Measurements from ENCODE around the gene FAM111B.
A peak's percentile ranks its signal among the peaks of the same experiment; 100 is the strongest.

The FAM111B gene

GRCh38 chr11:59172345-59173079 is 65.5 kb downstream of the FAM111B start:
- DNase-seq (ENCODE audit: low read depth in 1 of 2, low spot score in 1 of 2), result no peak
- peaks cover 16% of the 10 kb centered on the region for H3K27me3 ChIP-seq (ENCODE audit: insufficient read depth, poor library complexity, severe bottlenecking)
- TF ChIP-seq GABPA (IDR thresholded peaks at IDR 0.05; ENCODE audit: low read depth) (no peak), POLR2AphosphoS5 (IDR thresholded peaks at IDR 0.05; ENCODE audit: low read depth) (no peak)
- TF ChIP-seq, protein P1, sequence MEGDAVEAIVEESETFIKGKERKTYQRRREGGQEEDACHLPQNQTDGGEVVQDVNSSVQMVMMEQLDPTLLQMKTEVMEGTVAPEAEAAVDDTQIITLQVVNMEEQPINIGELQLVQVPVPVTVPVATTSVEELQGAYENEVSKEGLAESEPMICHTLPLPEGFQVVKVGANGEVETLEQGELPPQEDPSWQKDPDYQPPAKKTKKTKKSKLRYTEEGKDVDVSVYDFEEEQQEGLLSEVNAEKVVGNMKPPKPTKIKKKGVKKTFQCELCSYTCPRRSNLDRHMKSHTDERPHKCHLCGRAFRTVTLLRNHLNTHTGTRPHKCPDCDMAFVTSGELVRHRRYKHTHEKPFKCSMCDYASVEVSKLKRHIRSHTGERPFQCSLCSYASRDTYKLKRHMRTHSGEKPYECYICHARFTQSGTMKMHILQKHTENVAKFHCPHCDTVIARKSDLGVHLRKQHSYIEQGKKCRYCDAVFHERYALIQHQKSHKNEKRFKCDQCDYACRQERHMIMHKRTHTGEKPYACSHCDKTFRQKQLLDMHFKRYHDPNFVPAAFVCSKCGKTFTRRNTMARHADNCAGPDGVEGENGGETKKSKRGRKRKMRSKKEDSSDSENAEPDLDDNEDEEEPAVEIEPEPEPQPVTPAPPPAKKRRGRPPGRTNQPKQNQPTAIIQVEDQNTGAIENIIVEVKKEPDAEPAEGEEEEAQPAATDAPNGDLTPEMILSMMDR (IDR thresholded peaks at IDR 0.05; ENCODE audit: insufficient read depth, low read length), result no peak
- no peak overlapping the region for H3K27ac ChIP-seq (replicated peaks)
- H3K4me3 ChIP-seq (replicated peaks; ENCODE audit: insufficient read depth, low read length), result peak overlapping the region; percentile 63

GRCh38 chr11:59173080-59173963 is 66.3 kb downstream of the FAM111B start:
- TF ChIP-seq SPI1 (IDR thresholded peaks at IDR 0.05; ENCODE audit: borderline replicate concordance, low read depth) (no peak), POLR2AphosphoS5 (IDR thresholded peaks at IDR 0.05; ENCODE audit: low read depth) (no peak), GABPA (IDR thresholded peaks at IDR 0.05; ENCODE audit: low read depth) (no peak)
- TF ChIP-seq, protein P2, sequence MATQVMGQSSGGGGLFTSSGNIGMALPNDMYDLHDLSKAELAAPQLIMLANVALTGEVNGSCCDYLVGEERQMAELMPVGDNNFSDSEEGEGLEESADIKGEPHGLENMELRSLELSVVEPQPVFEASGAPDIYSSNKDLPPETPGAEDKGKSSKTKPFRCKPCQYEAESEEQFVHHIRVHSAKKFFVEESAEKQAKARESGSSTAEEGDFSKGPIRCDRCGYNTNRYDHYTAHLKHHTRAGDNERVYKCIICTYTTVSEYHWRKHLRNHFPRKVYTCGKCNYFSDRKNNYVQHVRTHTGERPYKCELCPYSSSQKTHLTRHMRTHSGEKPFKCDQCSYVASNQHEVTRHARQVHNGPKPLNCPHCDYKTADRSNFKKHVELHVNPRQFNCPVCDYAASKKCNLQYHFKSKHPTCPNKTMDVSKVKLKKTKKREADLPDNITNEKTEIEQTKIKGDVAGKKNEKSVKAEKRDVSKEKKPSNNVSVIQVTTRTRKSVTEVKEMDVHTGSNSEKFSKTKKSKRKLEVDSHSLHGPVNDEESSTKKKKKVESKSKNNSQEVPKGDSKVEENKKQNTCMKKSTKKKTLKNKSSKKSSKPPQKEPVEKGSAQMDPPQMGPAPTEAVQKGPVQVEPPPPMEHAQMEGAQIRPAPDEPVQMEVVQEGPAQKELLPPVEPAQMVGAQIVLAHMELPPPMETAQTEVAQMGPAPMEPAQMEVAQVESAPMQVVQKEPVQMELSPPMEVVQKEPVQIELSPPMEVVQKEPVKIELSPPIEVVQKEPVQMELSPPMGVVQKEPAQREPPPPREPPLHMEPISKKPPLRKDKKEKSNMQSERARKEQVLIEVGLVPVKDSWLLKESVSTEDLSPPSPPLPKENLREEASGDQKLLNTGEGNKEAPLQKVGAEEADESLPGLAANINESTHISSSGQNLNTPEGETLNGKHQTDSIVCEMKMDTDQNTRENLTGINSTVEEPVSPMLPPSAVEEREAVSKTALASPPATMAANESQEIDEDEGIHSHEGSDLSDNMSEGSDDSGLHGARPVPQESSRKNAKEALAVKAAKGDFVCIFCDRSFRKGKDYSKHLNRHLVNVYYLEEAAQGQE (IDR thresholded peaks at IDR 0.05; ENCODE audit: insufficient replicate concordance, low read depth), result no peak
- TF ChIP-seq, protein P1 (IDR thresholded peaks at IDR 0.05; ENCODE audit: insufficient read depth, low read length), result no peak
- peak overlapping the region; percentile 63 for H3K4me3 ChIP-seq (replicated peaks; ENCODE audit: insufficient read depth, low read length)
- H3K27me3 ChIP-seq (ENCODE audit: insufficient read depth, poor library complexity, severe bottlenecking), result peaks cover 16% of the 10 kb centered on the region
- no peak overlapping the region for H3K27ac ChIP-seq (replicated peaks)
- no peak for DNase-seq (ENCODE audit: low read depth in 1 of 2, low spot score in 1 of 2)

DNA sequence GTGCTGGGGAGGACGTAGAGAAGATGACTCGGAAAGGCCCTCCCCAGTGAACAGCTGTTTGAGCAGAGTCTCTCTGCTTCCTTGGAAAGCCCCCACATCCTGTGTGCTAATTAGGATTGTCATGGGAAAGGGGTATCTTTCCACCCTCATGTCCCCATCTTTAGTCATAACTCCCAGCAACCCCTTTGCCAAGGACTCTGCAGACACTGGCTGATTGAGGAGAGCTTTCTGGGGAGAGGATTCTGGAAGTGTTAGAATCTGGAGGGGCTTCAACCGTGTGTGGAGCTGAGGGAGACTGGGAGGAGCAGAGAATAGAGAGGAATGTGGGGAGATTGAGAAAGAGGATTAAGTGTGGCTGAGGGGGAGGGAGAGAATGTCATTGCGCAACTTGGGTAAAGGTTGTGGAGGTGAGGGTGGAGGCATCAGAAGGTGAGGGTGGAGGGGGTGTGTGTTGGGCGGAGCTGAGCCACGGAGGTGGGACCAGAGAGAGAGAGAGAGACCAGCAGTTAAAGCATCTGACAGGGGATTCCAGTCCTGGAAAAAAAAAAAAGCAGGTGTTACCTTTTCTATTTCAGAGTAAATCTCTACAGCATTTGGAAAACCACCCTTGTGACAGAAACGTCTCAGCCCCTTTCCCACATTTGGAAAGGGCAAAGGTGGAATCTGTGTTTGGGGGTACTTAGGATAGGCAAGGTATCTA is 67.1 kb downstream of the FAM111B start:
- Histone ChIP-seq H3K27ac (replicated peaks) (no peak overlapping the region), H3K27me3 (ENCODE audit: insufficient read depth, poor library complexity, severe bottlenecking) (peaks cover 16% of the 10 kb centered on the region), H3K4me3 (replicated peaks; ENCODE audit: insufficient read depth, low read length) (peak overlapping the region; percentile 63; the same call in 1 of the 2 replicates)
- TF ChIP-seq, protein P1 (IDR thresholded peaks at IDR 0.05; ENCODE audit: insufficient read depth, low read length), result no peak
- TF ChIP-seq, protein P2 (IDR thresholded peaks at IDR 0.05; ENCODE audit: insufficient replicate concordance, low read depth), result no peak
- TF ChIP-seq POLR2AphosphoS5 (IDR thresholded peaks at IDR 0.05; ENCODE audit: low read depth) (no peak), GABPA (IDR thresholded peaks at IDR 0.05; ENCODE audit: low read depth) (no peak), SPI1 (IDR thresholded peaks at IDR 0.05; ENCODE audit: borderline replicate concordance, low read depth) (no peak)
- DNase-seq (ENCODE audit: low read depth in 1 of 2, low spot score in 1 of 2), result peak in 1 of 2 experiments; percentile 32
